NCI-H2171 treated with DMSO at 0.1 percent for 48 hours (cell line): Measurements from ENCODE around the gene ADAM23.

Source experiments
- DNase-seq: peaks from one replicate; lab custom pipeline; 2025; lab: John Stamatoyannopoulos, UW

ADAM23 gene

DNA sequence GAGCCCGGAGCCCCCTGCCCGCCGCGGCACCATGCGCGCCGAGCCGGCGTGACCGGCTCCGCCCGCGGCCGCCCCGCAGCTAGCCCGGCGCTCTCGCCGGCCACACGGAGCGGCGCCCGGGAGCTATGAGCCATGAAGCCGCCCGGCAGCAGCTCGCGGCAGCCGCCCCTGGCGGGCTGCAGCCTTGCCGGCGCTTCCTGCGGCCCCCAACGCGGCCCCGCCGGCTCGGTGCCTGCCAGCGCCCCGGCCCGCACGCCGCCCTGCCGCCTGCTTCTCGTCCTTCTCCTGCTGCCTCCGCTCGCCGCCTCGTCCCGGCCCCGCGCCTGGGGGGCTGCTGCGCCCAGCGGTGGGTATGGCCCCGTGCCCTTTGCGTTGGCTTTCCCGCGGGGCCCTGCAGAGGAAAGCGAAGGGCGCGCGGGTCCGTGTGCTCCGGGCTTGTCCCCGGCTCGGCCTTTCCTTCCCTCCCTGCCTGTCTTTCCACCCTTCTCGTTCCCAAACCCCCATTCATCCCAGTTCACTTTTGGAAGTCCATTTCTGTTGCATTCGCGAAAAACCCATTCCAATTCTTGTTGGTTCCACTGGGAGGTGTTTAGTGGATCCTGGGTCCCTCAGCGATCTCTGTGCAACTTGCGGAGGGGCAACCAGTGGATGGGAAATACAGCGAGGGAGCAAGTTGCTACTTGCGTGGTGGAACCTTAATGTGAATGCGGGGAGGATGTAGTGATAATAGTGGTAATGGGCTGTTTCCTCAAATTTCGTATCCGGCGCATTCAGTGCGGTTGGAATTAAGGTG lies 599 bp downstream of the ADAM23 start:
- peak; percentile 30 for DNase-seq

DNA sequence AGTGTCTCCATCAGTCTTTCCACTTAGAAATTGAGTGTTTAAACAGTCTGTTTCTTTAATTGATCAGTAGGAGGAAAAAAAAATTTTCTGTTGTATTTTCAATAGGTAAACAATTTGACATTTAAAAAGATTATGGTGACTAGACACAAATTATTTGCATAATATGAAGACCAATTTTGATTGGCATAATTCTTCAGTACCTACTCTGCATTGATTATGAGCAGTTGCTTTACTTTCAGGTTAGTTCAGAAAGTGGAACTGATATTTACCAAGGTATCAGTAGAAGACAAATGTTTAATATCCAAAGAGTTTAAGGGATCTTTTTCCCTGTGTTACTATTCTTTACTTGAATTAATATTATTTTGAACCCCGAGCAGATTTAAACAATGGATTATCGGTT lies 2.6 kb downstream of the ADAM23 start:
- no peak for DNase-seq

DNA sequence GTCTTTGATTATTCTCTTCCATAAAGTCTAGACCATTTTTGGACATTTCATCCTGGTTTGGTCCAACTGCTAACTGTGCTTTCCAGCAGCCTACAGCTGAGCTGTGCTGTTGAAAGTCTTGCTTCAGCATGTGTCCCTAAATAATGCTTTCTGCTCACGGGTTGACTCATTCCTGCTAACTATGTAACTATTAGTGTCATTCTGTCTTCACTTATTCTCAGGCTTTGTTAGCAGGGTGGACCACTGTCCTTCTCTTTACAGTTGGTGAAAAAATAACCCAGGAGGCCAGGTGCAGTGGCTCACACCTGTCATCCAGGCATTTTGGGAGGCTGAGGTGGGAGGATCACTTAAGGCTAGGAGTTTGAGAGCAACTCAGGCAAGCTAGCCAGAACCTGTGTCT lies 8.9 kb downstream of the ADAM23 start:
- no peak for DNase-seq

DNA sequence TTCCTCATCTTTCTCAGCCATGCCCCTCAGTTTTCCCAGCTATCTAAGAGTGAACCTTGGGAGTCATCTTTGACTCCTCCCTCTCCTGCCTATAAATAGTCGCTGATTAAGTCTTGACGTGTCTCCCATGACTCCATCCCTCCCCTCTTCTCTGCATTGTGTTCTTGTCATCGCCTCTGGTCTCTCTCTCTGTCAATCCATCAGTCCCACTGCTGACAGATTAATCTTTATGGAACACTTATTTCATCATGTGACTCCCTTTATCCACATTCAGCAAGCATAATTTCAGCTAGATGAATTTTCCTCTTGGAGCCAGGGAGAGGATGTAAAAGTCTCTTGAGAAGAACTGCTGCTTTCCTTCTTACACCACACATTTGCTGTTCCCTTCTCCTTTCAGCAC lies 9.4 kb downstream of the ADAM23 start:
- no peak for DNase-seq

DNA sequence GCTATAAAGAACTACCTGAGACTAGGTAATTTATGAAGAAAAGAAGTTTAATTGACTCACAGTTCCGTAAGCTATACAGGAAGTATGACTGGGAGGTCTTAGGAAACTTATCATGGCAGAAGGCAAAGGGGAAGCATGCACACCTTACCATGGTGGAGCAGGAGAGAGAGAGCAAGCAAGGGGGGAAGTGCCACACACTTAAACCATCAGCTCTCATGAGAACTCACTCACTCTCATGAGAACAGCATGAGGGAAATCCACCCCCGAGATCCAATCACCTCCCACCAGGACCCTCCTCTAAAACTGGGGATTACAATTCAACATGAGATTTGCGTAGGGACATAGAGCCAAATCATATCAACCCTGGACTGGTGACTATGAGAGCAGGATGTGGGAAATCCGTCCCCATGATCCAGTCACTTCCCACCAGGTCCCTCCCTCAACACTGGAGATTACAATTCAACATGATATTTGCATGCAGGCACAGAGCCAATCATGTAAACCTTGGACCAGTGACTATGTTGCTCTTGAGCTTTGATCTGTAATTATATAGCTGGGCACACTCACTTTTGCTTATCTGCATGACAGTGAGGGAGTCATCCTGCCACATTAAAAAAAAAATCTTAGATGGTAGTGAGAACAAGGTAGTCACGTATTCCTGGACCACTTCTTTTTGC lies 12.9 kb downstream of the ADAM23 start:
- no peak for DNase-seq

DNA sequence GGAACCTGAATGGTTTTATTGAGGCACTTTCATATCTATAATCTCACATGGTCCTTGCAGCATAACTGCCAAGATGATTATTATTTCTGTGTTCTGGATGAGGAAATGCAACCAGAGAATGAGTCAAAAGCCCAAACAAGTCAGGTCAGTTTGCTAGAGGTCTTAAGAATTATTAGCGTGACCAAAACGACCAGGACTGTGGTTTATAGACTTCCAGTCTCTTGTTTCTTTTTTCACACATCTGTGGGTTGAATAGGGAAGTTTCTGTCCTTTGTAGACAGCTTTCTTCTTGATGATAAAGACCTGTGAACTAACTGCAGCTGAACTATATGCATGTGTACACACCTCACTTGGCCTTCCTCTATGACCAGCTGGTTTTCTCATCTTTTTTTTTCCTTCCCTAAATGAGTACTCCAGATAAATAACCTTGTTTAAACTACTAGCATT lies 13.9 kb downstream of the ADAM23 start:
- DNase-seq, result no peak

DNA sequence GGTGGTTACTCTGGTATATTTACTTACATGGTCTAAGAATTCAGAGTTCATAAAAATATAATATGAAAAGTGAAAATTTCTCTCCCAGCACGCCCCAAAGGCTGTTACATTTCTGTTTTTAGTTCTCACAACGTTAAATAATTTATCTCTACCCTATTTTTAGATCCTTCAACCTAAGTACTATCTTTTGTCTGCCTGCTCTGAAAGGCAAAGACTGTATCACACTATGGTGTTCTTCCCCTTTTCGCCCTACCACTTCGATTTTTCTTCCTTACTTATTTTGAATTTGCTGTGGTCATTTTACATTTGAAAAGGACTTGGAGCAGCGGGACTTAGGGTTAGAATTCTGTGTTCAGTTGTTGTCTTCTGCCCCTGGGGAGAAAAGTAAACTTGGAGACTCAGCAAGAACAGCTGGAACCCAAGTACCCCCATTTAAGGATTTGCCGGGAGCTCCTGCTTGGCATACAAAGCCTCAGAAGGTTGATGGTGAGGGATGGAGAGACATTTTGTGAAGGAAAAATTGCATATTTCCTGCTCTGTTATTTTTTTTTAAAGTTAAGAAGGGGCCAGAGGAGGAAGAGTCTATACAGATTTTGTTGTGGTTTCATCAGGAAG lies 19.0 kb downstream of the ADAM23 start:
- no peak for DNase-seq

DNA sequence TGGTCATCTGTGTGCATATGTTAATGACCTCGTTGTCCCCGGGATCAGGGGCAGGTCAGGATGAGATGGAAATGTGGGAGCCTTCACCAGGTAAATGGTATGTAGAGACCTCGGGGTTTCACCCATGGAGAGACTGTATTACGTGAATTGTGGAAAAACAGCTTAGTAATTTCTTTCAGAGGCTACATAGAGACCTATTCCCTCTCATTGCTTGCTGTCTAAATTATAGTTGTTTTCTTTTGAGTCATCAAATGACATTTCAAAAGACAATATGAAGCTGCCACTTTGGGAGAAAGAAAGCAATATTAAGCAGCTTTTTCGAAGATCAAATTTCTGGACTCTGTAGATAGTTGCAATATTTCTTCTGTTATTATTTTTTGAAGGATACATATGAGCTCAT lies 20.4 kb downstream of the ADAM23 start:
- no peak for DNase-seq

DNA sequence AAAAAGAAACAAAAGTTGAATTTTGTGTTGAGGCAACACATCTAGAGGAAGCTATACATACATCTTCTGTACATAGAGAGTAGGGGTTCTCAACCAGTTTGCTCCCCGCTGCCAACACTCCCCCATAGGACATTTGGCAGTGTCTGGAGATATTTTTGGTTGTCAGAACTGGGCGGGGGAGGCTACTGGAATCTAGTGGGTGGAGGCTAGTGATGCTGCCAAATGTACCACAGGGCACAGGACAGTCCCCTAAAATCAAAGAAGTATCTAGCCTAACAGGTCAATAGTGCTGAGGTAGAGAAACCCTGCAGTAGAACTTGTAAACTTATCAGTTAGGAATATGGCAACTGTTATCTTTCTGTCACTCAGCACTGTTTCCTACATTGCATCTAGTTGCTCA lies 21.3 kb downstream of the ADAM23 start:
- no peak for DNase-seq

DNA sequence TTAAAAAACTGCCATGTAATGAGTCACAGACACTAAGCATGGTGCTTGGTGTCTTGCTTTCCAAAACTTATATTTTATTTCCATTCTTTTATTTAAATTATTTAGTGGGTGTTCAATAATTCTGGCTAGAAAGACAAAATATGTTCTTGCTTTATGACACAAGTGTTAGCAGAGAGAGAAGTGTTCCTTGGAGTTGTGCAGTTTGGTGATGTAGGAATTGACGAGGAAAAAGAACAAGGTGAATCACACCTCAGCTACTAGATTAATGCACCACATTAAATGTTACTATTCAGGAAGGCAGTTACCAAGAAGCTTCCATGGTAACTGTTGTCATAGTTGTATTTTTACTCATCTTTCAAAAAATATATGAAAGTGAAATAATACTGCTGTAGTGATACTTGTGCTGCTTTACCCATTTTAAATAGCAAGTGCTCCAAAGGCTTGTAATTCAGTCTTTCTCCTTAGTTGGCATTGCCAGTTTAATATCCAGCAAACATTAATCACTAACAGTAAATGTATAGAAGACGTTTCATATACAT lies 28.3 kb downstream of the ADAM23 start:
- DNase-seq, result no peak

DNA sequence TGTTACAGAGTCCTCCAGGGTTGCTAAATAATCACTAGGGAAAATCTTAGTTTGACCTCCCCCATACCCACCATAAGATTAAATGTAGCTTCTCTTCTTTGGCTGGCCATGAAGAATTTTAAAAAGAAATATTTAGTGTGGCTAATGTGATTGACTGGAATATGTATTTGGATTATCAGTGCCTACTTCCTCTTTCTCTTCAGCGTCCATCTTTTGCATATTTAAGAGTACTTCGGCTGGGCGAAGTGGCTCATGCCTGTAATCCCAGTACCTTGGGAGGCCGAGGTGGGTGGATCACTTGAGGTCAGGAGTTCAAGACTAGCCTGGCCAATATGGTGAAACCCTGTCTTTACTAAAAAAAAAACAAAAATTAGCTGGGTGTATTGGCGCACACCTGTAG lies 28.8 kb downstream of the ADAM23 start:
- DNase-seq, result no peak

DNA sequence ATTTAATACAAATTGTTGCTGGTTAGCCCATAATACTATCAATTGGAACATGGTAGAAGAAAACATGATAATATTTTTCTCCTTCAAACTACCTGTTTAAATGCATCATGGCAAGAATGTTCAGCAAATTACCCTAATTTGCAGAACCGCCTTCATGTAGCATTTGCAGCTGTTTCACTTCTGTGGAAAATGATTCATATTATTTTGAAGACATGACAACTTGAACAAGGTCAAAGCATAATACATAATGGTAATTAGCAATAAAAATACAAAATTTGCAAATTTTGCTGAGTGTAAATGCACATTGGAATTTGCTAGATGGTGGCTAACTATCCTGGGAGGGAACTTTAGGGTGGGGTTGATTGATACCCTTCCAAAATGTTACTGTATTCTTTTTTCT lies 30.8 kb downstream of the ADAM23 start:
- DNase-seq, result no peak

DNA sequence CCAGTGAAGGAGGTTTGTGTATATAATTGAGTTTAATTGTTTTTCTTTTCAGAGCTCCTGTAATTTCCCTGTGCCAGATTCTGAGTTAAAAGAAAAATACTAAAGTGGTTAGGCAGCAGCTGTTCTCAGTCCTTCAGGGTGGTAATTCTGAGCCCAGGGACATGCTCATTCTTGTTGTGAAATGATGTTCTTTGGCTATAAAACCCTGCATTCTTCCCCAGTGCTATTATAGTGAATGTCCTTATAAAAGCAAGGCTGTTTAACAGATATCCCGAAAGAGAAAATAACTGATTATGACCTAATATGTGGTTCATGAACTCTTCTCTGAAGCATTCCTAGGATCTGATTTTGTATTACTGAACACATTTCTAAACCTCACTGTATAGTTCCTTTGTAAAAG lies 34.0 kb downstream of the ADAM23 start:
- DNase-seq, result peak; percentile 90

DNA sequence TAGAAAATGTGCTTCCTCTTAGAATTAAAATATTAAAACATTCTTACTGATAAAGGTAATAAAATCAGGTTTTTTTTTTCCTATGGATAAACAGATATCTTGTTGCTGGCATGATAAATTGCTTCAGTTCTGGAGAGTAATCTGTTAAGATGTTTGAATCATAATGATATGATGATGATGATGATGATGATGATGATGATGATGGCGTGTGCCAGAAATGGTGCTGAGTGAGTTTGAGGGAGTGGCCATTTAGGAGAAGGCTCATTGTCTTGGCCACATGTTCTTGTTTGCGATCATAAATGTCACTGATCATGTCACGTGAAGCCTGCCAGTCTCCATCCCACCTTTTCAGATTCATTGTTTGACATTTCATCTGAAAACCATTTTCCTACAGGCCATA lies 35.0 kb downstream of the ADAM23 start:
- DNase-seq, result no peak

DNA sequence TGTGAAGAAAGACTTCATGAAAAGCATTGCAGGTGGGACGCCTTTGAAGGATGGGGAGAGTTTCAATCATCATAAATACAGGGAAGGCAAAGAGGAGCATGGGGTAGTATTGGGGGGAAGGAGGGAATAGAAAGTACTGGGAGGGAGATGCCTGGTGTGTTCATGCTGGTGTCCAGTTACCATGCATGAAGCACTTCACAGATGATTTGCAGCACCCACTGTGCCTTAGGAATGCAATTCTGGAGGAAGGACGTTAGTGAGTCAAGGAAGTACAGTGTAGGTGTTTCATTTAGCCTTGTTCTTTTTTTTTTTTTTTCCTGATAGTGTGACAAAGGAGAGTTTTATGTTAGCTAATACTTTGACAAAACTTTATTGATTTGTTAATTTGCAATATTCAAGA lies 36.8 kb downstream of the ADAM23 start:
- peak; percentile 14 for DNase-seq

DNA sequence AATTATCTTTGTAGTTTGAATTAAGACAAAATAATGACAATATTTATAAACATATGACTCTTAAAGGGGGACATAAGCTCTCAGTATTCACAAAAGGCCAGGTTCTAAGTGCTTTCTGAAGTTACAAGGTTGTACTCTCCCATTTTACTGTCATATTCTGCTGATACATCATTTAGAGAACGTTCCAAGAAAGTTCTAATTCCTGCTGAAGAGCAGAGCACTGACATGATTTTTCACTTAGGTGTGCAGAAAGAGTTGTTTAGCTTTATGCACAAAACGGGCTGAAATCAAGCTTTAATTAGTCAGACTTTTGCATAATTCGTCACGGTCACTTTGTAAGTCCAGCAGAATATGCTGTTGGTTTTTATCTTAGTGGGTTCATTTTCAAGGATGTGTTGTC lies 37.3 kb downstream of the ADAM23 start:
- DNase-seq, result no peak

DNA sequence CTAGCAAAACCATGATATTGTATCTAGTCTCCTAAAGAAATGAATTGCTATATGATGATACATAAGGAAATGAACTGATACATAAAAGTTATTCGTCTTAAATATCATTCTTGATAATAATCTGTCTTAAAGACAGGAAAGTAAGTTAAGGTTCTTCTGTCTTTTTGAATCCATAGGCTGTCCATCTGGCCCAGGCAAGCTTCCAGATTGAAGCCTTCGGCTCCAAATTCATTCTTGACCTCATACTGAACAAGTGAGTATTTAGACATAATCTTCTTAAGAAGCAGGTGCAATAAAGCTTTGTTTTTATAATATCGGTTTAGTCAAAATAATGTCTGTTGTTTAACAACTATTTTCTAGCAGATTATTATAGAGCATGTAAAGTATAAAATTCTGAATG lies 37.7 kb downstream of the ADAM23 start:
- DNase-seq, result no peak

DNA sequence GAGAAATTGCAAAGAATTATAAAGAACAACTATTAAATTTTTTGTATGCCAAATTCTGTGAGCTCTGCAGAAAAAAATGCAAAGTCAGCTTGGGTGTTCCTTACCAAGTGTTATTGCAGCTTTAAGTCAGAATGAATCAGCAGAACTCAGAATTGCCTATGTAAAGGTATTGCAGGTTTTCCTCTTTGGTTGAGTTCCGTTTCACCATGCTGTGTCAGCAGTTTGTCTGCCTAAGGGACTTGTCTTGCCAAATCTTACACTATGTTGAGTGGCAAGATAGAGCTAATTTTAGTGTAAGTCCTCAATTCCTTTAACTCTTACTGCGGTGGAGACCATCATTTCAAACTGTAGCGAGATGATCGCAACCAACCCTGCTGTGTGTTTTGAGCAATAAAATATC lies 38.8 kb downstream of the ADAM23 start:
- DNase-seq, result no peak

DNA sequence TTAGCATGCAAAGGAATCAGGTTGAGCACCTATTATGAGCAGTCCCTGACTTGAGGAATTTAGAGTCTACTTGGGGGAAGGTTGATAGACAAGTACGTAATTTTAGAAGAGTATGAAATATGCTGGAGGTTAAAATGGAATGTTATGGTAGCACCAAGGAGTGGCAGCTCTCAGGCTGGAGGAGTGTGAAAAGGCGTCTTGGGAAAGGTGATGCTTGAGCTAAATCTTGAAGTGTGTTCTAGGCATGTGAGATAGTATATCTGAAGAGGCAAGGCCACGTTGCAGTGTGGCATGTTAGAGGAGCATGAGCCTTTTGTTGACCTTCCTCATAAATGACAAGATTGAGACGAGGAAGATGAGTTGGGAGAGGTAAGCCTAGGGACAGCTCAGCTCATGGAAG lies 39.3 kb downstream of the ADAM23 start:
- DNase-seq, result no peak

DNA sequence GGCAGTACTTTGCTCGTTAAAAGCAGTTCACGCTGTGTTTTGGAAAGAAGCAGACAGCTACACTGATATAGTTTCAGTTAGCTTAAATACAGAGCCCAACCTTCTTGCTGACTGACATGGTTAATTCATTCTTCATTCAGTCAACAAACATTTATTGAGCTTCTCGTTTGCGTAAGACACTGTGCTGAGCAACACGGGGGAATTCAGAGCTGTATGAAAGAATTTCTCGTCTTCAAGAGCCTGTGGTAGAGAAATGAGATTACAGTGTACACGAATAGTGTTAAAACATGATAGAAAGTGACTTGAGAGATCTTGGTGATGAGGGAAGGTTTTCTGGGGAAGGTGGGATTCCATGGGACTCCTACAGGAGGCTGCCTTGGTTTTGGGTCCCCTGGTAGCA lies 44.7 kb downstream of the ADAM23 start:
- no peak for DNase-seq

DNA sequence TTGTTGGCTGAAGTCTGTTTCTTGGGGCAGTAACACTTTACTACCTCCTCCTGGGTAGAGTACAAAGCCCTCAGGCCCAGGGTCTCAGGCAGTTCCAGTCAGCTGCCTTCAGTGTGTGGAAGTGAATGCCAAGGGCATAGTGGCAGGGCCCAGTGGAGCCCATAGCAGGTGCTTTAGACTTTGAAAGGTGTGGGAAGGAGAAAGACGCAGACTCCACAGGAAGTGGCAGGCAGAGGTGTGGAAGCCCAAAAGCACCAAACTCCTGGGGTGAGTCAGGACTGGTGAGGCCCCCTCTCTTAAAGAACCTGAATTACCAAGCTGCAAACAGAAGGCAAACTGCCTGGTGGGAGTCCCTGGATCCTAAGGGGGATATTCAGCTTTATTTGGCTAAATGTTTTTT lies 45.3 kb downstream of the ADAM23 start:
- no peak for DNase-seq

DNA sequence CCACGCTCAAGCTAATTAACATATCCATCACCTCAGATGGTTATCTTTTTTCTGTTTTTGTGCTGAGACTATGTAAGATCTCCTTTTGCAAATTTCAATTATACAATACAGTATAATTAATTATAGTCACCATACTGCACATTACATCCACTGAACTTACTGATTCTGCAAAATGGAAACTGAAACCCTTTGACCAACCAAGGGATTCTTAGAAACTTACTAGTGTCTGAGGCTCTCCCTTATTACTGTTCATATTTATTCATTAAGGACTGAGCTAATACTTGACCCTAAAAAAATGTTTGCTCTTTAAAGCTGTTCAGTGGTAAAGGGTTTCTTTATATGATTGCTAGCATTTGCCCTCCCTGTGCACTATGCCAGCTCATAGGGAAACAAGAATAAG lies 50.7 kb downstream of the ADAM23 start:
- DNase-seq, result no peak

DNA sequence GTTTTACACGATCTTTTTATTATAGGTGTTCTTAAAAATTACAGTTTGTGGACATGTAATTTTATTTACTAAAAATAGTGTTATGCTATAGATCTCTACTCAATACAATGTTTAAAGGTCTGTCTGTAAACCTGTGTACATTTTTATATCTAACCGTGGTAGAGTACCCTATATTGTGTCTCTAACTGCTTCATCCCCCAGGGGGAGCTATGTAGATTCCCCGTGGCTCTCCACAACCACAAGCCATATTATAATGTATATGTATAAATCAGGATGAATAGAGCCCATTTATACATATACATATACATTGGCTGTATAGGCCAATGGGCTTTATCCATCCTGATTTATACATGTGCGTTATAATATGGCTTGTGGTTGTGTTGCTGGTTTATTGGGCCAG lies 59.4 kb downstream of the ADAM23 start:
- DNase-seq, result no peak
